OCI-LY1 (cell line): ENCODE results near the gene LCAT.

Experiments used
- CTCF ChIP-seq: fragments of 200-600 bp; sonication (generic), shearing (Covaris generic); IDR thresholded peaks from 2 replicates; pipeline ENCODE4 v1.5.1; 2017; ENCODE audit warnings: mild to moderate bottlenecking, antibody characterized with exemption, low read length, moderate library complexity, mixed read lengths
- EZH2 ChIP-seq: fragments of 200-600 bp; sonication (generic), shearing (Covaris generic); IDR thresholded peaks from 2 replicates; pipeline ENCODE4 v1.8.0; 2017; ENCODE audit warnings: borderline replicate concordance, mixed run types, mild to moderate bottlenecking, antibody characterized with exemption, low read length, moderate library complexity, mixed read lengths

- TF ChIP-seq CTCF: no peak
- TF ChIP-seq EZH2: no peak
Observed at GRCh38 chr16:67942510-67943255, 1.2 kb downstream of the LCAT start.
